ENCODE results near the gene RPGRIP1L. TPM values are rescaled to one million over a fixed set of nuclear protein-coding genes. Genes with fewer than 3 reads are reported as not detected.

RPGRIP1L gene
- total and polyA plus RNA-seq, 2 of the 13 experiments (the other 11 are each of a cell fraction or from before 2014, with no cell fraction given), result 5.0 to 13.5 TPM

DNA sequence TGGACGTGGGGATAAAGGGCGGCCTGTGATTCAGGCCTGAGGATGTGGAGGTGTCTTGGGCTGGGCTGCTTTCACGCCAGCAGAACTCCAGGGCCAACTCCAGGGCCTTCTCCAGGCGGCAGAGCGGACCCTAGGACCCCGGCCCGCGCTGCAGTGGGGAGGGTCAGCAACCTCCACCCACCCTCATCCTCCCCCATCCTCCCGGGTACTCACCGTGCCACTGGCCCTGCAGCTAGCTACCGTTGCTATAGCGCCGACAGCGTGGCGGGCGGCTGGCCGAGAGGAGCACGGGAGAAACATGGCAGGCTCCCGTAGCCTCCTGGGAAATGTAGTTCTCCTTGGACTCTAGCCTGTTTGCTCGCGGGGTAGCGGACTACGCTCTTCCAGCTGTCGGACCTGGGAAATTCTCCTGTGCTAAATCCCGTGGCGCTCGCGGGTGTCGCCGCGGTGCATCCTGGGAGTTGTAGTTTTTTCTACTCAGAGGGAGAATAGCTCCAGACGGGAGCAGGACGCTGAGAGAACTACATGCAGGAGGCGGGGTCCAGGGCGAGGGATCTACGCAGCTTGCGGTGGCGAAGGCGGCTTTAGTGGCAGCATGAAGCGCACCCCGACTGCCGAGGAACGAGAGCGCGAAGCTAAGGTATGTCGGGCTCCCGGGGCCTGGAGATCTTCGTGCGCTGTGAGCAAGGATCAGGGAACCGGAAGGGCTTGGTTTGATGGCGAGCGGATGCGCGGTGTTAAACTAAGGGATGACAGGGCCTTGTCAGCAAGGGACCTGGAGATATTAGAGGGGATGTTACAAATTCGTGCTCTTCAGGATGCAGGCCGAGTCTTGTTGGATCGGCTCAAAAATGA, at the start of gene RPGRIP1L, which contains the start of gene FTO (continued):
- no peak for TF ChIP-seq EZH2 (conservative IDR thresholded peaks at IDR 0.05; ENCODE audit: low read depth, low read length)
- TF ChIP-seq NR2F1 (CRISPR knock-in tag; IDR thresholded peaks at IDR 0.05), result no peak
- TF ChIP-seq CAMTA2 (CRISPR knock-in tag; IDR thresholded peaks at IDR 0.05; ENCODE audit: borderline replicate concordance), result no peak
- TF ChIP-seq, protein P1, sequence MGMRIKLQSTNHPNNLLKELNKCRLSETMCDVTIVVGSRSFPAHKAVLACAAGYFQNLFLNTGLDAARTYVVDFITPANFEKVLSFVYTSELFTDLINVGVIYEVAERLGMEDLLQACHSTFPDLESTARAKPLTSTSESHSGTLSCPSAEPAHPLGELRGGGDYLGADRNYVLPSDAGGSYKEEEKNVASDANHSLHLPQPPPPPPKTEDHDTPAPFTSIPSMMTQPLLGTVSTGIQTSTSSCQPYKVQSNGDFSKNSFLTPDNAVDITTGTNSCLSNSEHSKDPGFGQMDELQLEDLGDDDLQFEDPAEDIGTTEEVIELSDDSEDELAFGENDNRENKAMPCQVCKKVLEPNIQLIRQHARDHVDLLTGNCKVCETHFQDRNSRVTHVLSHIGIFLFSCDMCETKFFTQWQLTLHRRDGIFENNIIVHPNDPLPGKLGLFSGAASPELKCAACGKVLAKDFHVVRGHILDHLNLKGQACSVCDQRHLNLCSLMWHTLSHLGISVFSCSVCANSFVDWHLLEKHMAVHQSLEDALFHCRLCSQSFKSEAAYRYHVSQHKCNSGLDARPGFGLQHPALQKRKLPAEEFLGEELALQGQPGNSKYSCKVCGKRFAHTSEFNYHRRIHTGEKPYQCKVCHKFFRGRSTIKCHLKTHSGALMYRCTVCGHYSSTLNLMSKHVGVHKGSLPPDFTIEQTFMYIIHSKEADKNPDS (CRISPR knock-in tag; IDR thresholded peaks at IDR 0.05), result peak; percentile 32; the same call in 1 of the 2 replicates
- no peak for TF ChIP-seq ZNF260 (CRISPR knock-in tag; IDR thresholded peaks at IDR 0.05; ENCODE audit: borderline replicate concordance, low read depth)
- TF ChIP-seq ZNF382 (CRISPR knock-in tag; IDR thresholded peaks at IDR 0.05; ENCODE audit: borderline replicate concordance), result no peak
- peak; percentile 50; the same call in 1 of the 2 replicates for TF ChIP-seq ZNF776 (CRISPR knock-in tag; IDR thresholded peaks at IDR 0.05)
- no peak; the same call in 1 of the 2 replicates for TF ChIP-seq TP53 (CRISPR knock-in tag; conservative IDR thresholded peaks at IDR 0.05)
- TF ChIP-seq, protein P2, sequence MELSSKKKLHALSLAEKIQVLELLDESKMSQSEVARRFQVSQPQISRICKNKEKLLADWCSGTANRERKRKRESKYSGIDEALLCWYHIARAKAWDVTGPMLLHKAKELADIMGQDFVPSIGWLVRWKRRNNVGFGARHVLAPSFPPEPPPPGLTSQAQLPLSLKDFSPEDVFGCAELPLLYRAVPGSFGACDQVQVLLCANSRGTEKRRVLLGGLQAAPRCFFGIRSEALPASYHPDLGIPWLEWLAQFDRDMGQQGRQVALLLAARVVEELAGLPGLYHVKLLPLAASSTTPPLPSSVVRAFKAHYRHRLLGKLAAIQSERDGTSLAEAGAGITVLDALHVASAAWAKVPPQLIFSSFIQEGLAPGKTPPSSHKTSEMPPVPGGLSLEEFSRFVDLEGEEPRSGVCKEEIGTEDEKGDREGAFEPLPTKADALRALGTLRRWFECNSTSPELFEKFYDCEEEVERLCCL (CRISPR knock-in tag; IDR thresholded peaks at IDR 0.05; ENCODE audit: borderline replicate concordance), result peak; percentile 89; the same call in 1 of the 2 replicates
- TF ChIP-seq ZBTB8A (CRISPR knock-in tag; IDR thresholded peaks at IDR 0.05; ENCODE audit: borderline replicate concordance, low read depth), result no peak
- TF ChIP-seq ZNF7 (CRISPR knock-in tag; IDR thresholded peaks at IDR 0.05), result no peak
- TF ChIP-seq HOXA7 (CRISPR knock-in tag; IDR thresholded peaks at IDR 0.05), result no peak
- TF ChIP-seq MED8 (CRISPR knock-in tag; IDR thresholded peaks at IDR 0.05; ENCODE audit: insufficient replicate concordance), result no peak
- TF ChIP-seq HDAC2 (CRISPR knock-in tag; IDR thresholded peaks at IDR 0.05), result peak; percentile 74; the same call in 1 of the 2 replicates
- TF ChIP-seq TAF15 (IDR thresholded peaks at IDR 0.05; ENCODE audit: low read depth, low read length, poor library complexity, severe bottlenecking), result peak; percentile 62
- TF ChIP-seq, protein P3, sequence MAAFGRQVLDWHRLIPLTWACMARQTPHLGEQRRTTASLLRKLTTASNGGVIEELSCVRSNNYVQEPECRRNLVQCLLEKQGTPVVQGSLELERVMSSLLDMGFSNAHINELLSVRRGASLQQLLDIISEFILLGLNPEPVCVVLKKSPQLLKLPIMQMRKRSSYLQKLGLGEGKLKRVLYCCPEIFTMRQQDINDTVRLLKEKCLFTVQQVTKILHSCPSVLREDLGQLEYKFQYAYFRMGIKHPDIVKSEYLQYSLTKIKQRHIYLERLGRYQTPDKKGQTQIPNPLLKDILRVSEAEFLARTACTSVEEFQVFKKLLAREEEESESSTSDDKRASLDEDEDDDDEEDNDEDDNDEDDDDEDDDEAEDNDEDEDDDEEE (CRISPR knock-in tag; IDR thresholded peaks at IDR 0.05), result 0 out of 2 replicates have a peak, but pooled peaks have one; percentile 49
- TF ChIP-seq ZNF34 (CRISPR knock-in tag; IDR thresholded peaks at IDR 0.05; ENCODE audit: borderline replicate concordance), result no peak; the same call in 1 of the 2 replicates
- TF ChIP-seq, protein P4, sequence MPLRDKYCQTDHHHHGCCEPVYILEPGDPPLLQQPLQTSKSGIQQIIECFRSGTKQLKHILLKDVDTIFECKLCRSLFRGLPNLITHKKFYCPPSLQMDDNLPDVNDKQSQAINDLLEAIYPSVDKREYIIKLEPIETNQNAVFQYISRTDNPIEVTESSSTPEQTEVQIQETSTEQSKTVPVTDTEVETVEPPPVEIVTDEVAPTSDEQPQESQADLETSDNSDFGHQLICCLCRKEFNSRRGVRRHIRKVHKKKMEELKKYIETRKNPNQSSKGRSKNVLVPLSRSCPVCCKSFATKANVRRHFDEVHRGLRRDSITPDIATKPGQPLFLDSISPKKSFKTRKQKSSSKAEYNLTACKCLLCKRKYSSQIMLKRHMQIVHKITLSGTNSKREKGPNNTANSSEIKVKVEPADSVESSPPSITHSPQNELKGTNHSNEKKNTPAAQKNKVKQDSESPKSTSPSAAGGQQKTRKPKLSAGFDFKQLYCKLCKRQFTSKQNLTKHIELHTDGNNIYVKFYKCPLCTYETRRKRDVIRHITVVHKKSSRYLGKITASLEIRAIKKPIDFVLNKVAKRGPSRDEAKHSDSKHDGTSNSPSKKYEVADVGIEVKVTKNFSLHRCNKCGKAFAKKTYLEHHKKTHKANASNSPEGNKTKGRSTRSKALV (CRISPR knock-in tag; IDR thresholded peaks at IDR 0.05), result 0 out of 2 replicates have a peak, but pooled peaks have one; percentile 46
- TF ChIP-seq ZNF773 (CRISPR knock-in tag; IDR thresholded peaks at IDR 0.05; ENCODE audit: borderline replicate concordance), result peak; percentile 70; the same call in 1 of the 2 replicates
- no peak for TF ChIP-seq ZFP62 (CRISPR knock-in tag; IDR thresholded peaks at IDR 0.05)
- peak; percentile 89 for TF ChIP-seq TGIF2 (CRISPR knock-in tag; IDR thresholded peaks at IDR 0.05)
- TF ChIP-seq JARID2 (CRISPR knock-in tag; IDR thresholded peaks at IDR 0.05; ENCODE audit: insufficient replicate concordance), result no peak
